DND-41 (cell line): Measurements from ENCODE around the gene KRTAP10-9.
"Not testable (repeated sequence)": the region's sequence is repeated elsewhere in the genome, so short reads cannot be mapped to it uniquely, and the experiment has no call there.

ENCODE experiments used
- CTCF ChIP-seq: IDR thresholded peaks from 2 replicates; pipeline ENCODE4 v1.5.1; 2012; ENCODE audit warnings: borderline replicate concordance, low read length, moderate library complexity, mild to moderate bottlenecking; ENCODE audit not compliant: poor library complexity, severe bottlenecking; ENCODE audit errors: extremely low read depth
- EZH2 ChIP-seq: IDR thresholded peaks from 3 replicates; pipeline ENCODE4 v1.6.1; 2012; ENCODE audit warnings: borderline replicate concordance, low read depth, mild to moderate bottlenecking, moderate library complexity, low read length, inconsistent platforms; ENCODE audit not compliant: severe bottlenecking

GRCh38 chr21:44610157-44610843 lies 16.6 kb upstream of the KRTAP10-9 start:
- not testable (repeated sequence) for TF ChIP-seq CTCF, EZH2
